PC-3 (cell line): ENCODE data around the gene TNFRSF17. TPM values are rescaled to one million over a fixed set of nuclear protein-coding genes. Genes with fewer than 3 reads are reported as not detected.
A peak's percentile ranks its signal among the peaks of the same experiment; 100 is the strongest.
"Not testable (repeated sequence)": the region's sequence is repeated elsewhere in the genome, so short reads cannot be mapped to it uniquely, and the experiment has no call there.

Experiments used
- ATAC-seq: fragments of 200-7000 bp; cut with Tn5 transposase; 2 replicates; pipeline ENCODE4 v1.9.1; 2020; ENCODE audit warnings: mild to moderate bottlenecking, moderate library complexity
- BruUV-seq: library from RNA; stranded (reverse); fragments of 400-500 nt; replicated peaks from 2 replicates; lab custom pipeline; 2021; lab: Mats Ljungman, UMichigan
- CTCF ChIA-PET: fragments of 300-600 bp; sonication (Branson Sonifier 250); formaldehyde crosslinking; loops from one replicate; lab custom pipeline; 2022; ENCODE audit warnings: antibody characterized with exemption; lab: Charles Lee
- POLR2A ChIA-PET: fragments of 300-600 bp; sonication (Branson Sonifier 250); formaldehyde crosslinking; loops from one replicate; lab custom pipeline; 2022; ENCODE audit warnings: antibody characterized with exemption; ENCODE audit not compliant: unreplicated experiment; lab: Charles Lee
- DNase-seq: peaks from one replicate; pipeline ENCODE4 v3.0.0-alpha.2; 2015
- H2AFZ ChIP-seq: fragments of 300-600 bp; sonication (generic); 2 replicates; pipeline ENCODE4 v1.6.0; 2016; ENCODE audit warnings: antibody characterized with exemption, low read length
- H3F3A ChIP-seq: fragments of 300-600 bp; sonication (generic); one replicate; pipeline ENCODE4 v1.6.0; 2017; ENCODE audit warnings: antibody characterized with exemption, low read length, control low read depth, mild to moderate bottlenecking; ENCODE audit not compliant: unreplicated experiment
- H3K27ac ChIP-seq: fragments of 300-600 bp; sonication (generic); 2 replicates; pipeline ENCODE4 v1.5.1; 2016; ENCODE audit warnings: mild to moderate bottlenecking, low read length
- H3K27me3 ChIP-seq: fragments of 300-600 bp; sonication (generic); 2 replicates; pipeline ENCODE4 v1.6.1; 2016; ENCODE audit warnings: low read length, mixed read lengths
- H3K36me3 ChIP-seq: fragments of 300-600 bp; sonication (generic); 2 replicates; pipeline ENCODE4 v1.6.1; 2016; ENCODE audit warnings: low read depth, mixed run types, low read length, mixed read lengths
- H3K4me1 ChIP-seq: fragments of 300-600 bp; sonication (generic); 2 replicates; pipeline ENCODE4 v1.5.1; 2016; ENCODE audit warnings: low read length; ENCODE audit not compliant: insufficient read depth
- H3K4me2 ChIP-seq: fragments of 300-600 bp; sonication (generic); 2 replicates; pipeline ENCODE4 v1.6.0; 2016; ENCODE audit warnings: low read length
- H3K4me3 ChIP-seq: fragments of 300-600 bp; sonication (generic); 2 replicates; pipeline ENCODE4 v1.5.1; 2016; ENCODE audit warnings: mild to moderate bottlenecking, low read length, mixed read lengths
- H3K79me2 ChIP-seq: fragments of 300-600 bp; sonication (generic); 2 replicates; pipeline ENCODE4 v1.6.1; 2017; ENCODE audit warnings: low read length, mixed read lengths
- H3K9ac ChIP-seq: fragments of 300-600 bp; sonication (generic); 2 replicates; pipeline ENCODE4 v1.6.0; 2016; ENCODE audit warnings: mild to moderate bottlenecking, low read length
- H3K9me2 ChIP-seq: fragments of 300-600 bp; sonication (generic); replicated peaks from 2 replicates; pipeline ENCODE4 v1.6.1; 2016; ENCODE audit warnings: mixed run types, low read length, mixed read lengths
- H3K9me3 ChIP-seq: fragments of 300-600 bp; sonication (generic); 2 replicates; pipeline ENCODE4 v1.6.1; 2016; ENCODE audit warnings: low read length, mixed read lengths
- H4K20me1 ChIP-seq: fragments of 300-600 bp; sonication (generic); 2 replicates; pipeline ENCODE4 v1.6.1; 2016; ENCODE audit warnings: low read length, mixed read lengths
- EZH2 ChIP-seq: fragments of 300-600 bp; sonication (generic); IDR thresholded peaks from one replicate; pipeline ENCODE4 v1.6.1; 2017; ENCODE audit warnings: antibody characterized with exemption, mild to moderate bottlenecking, low read length; ENCODE audit not compliant: unreplicated experiment
- EZH2phosphoT487 ChIP-seq: fragments of 300-600 bp; sonication (generic); IDR thresholded peaks from 2 replicates; pipeline ENCODE4 v1.6.1; 2018; ENCODE audit warnings: mild to moderate bottlenecking, antibody characterized with exemption, low read length, borderline replicate concordance
- intact Hi-C: fragments of 100-400 bp; cut with micrococcal nuclease; formaldehyde crosslinking; loops from 2 replicates; pipeline ENCODE4 v1.9.0; 2023
- total RNA-seq: library from RNA; depleted of rRNA; stranded (reverse); fragments of >200 nt; gene quantifications from 2 replicates; pipeline ENCODE4 v1.2.3, GENCODE V29; 2014
- TF ChIP-seq, protein P1 (sequence below): fragments of 300-600 bp; sonication (generic); conservative IDR thresholded peaks from 2 replicates; pipeline ENCODE4 v1.5.1; 2017; ENCODE audit warnings: antibody characterized with exemption, low read depth, mild to moderate bottlenecking, low read length

The TNFRSF17 gene
- total RNA-seq, 1 experiment from 2014 or later = not detected

DNA sequence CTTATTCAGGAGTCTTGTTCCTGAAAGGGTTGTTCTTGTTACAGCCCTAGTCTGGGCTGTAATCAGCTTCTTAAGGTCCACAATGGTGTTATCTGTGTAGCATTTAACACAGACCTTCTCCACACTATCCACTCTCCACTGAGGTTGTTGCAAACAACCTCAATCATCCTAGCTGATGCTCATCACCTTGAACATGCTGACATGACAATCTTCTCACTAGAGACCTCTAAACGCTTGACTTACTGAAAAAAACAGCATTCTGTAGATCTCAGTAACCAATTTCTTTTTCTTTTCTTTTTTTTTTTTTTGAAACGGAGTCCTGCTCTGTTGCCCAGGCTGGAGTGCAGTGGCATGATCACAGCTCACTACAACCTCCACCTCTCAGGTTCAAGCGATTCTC lies 3.6 kb downstream of the TNFRSF17 start:
- Histone ChIP-seq H2AFZ (no peak overlapping the region), H3K9ac (no peak overlapping the region), H3K9me2 (no peaks in the 10 kb centered on the region), H3K4me3 (no peak overlapping the region), H3F3A (no peaks in the 10 kb centered on the region), H4K20me1 (no peaks in the 10 kb centered on the region), H3K4me2 (no peak overlapping the region), H3K79me2 (no peaks in the 10 kb centered on the region), H3K9me3 (no peaks in the 10 kb centered on the region), H3K27me3 (no peaks in the 10 kb centered on the region), H3K27ac (no peak overlapping the region), H3K36me3 (no peaks in the 10 kb centered on the region), H3K4me1 (no peaks in the 10 kb centered on the region)
- CTCF ChIA-PET = interaction anchor here (1.2 kb wide), 1 partner anchor 99 kb away, joined by 3 read pairs; no protein-coding TSS in a partner anchor
- POLR2A ChIA-PET = no interaction called here
- ATAC-seq = no peak
- no TSS peak for BruUV-seq
- no peak for DNase-seq
- TF ChIP-seq, protein P1, sequence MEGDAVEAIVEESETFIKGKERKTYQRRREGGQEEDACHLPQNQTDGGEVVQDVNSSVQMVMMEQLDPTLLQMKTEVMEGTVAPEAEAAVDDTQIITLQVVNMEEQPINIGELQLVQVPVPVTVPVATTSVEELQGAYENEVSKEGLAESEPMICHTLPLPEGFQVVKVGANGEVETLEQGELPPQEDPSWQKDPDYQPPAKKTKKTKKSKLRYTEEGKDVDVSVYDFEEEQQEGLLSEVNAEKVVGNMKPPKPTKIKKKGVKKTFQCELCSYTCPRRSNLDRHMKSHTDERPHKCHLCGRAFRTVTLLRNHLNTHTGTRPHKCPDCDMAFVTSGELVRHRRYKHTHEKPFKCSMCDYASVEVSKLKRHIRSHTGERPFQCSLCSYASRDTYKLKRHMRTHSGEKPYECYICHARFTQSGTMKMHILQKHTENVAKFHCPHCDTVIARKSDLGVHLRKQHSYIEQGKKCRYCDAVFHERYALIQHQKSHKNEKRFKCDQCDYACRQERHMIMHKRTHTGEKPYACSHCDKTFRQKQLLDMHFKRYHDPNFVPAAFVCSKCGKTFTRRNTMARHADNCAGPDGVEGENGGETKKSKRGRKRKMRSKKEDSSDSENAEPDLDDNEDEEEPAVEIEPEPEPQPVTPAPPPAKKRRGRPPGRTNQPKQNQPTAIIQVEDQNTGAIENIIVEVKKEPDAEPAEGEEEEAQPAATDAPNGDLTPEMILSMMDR = no peak
- TF ChIP-seq EZH2phosphoT487 = no peak
- TF ChIP-seq EZH2 = no peak
- intact Hi-C loops = no loop called here

DNA sequence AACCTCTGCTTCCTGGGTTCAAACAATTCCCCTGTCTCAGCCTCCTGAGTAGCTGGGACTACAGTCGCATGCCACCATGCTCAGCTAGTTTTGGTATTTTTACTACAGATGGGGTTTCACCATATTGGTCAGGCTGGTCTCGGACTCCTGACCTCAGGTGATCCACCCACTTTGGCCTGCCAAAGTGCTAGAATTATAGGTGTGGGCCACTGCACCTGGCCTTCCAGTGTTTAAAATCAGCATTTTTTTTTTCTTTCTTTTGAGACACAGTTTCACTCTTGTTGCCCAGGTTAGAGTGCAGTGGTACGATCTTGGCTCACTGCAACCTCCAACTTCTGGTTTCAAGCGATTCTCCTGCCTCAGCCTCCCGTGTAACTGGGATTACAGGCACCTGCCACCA lies 5.3 kb downstream of the TNFRSF17 start:
- H3K4me3 ChIP-seq, H3K79me2 ChIP-seq, H3K4me2 ChIP-seq, ATAC-seq, H3K9ac ChIP-seq, H3K9me3 ChIP-seq, BruUV-seq, H3K27ac ChIP-seq, H3F3A ChIP-seq, intact Hi-C loops, H3K27me3 ChIP-seq, DNase-seq, H2AFZ ChIP-seq, H4K20me1 ChIP-seq, CTCF ChIA-PET, H3K4me1 ChIP-seq, H3K9me2 ChIP-seq, H3K36me3 ChIP-seq, POLR2A ChIA-PET: not testable (repeated sequence)

DNA sequence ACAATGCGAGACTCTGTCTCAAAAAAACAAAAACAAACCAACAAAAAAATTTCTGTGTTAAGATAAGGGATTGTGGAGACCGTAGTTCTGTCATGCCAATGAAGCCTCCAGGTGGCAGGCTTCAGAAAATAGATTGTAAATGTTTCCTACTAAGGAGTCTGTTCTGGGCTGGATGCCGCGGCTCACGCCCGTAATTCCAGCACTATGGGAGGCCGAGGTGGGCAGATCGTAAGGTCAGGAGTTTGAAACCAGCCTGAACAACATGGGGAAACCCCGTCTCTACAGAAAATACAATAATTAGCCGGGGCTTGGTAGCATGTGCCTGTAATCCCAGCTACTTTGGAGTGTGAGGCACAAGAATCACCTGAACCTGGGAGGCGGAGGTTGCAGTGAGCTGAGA lies 7.1 kb downstream of the TNFRSF17 start:
- Histone ChIP-seq H3K9me3 (no peaks in the 10 kb centered on the region), H3K9ac (no peak overlapping the region), H2AFZ (no peak overlapping the region), H3K4me1 (no peaks in the 10 kb centered on the region), H3K4me2 (no peak overlapping the region), H4K20me1 (no peaks in the 10 kb centered on the region), H3K27ac (no peak overlapping the region), H3K27me3 (no peaks in the 10 kb centered on the region), H3K9me2 (no peaks in the 10 kb centered on the region), H3K36me3 (no peaks in the 10 kb centered on the region), H3K4me3 (no peak overlapping the region), H3F3A (no peaks in the 10 kb centered on the region), H3K79me2 (peaks cover 13% of the 10 kb centered on the region)
- CTCF ChIA-PET = interaction anchor here (1.5 kb wide), 1 partner anchor 96 kb away, joined by 6 read pairs; no protein-coding TSS in a partner anchor
- DNase-seq = peak; percentile 23
- BruUV-seq = no TSS peak
- intact Hi-C loops = loop anchor here (1.0 kb wide), 1 partner anchor 96 kb away; no protein-coding TSS in a partner anchor
- TF ChIP-seq EZH2phosphoT487 = no peak
- TF ChIP-seq, protein P1 = peak; percentile 41; the same call in 1 of the 2 replicates
- ATAC-seq = no peak
- POLR2A ChIA-PET = no interaction called here
